GM19193 (cell line): ENCODE results near the gene IL31.

Experiments
- POLR2A ChIP-seq: IDR thresholded peaks from 4 replicates; pipeline ENCODE4 v1.6.1; 2011; ENCODE audit not compliant: insufficient read depth, insufficient read length; ENCODE audit errors: extremely low read depth

The IL31 gene

DNA sequence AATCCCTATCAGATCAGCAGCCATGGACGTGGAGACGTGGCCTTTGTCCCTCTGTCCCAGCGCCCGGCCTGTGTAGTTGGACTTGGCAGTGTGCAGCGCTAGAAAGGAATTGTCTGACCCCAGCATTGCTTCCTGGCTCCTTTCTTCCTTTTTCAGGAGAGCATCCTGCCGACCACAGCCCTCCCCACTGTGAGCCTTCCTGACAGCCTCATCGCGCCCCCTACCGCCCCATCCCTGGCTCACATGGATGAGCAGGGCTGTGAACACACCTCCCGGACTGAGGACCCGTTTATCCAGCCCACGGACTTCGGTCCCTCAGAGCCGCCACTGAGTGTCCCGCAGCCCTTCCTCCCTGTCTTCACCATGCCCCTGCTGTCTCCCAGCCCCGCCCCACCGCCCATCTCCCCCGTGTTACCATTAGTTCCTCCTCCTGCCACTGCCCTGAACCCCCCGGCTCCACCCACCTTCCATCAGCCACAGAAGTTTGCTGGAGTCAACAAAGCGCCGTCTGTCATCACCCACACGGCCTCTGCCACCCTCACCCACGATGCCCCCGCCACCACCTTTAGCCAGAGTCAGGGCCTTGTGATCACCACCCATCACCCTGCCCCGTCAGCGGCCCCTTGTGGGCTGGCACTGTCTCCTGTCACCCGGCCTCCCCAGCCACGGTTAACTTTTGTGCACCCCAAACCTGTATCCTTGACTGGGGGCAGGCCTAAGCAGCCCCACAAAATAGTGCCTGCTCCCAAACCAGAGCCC, 40.6 kb downstream of the IL31 start:
- no peak for TF ChIP-seq POLR2A

DNA sequence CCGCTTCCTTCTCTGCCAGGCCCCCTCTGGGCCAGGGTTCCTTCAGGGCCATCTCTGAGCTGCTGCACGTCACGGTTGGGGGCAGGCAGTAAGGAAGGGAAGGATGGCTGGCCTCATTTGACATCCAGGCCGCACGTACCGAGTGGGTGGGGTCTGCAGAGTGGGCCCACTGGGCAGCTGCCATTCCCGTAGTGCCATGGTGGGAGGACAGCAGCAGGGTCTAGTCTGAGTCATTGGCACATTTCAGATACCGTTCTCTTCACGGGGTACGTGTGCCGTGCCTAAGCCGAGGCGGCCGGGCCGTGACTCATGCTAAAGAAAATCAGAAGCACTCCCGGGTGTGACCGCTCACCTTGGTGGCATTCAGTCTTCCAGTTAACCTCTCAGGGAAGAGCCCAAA, 43.9 kb downstream of the IL31 start:
- TF ChIP-seq POLR2A, result no peak

DNA sequence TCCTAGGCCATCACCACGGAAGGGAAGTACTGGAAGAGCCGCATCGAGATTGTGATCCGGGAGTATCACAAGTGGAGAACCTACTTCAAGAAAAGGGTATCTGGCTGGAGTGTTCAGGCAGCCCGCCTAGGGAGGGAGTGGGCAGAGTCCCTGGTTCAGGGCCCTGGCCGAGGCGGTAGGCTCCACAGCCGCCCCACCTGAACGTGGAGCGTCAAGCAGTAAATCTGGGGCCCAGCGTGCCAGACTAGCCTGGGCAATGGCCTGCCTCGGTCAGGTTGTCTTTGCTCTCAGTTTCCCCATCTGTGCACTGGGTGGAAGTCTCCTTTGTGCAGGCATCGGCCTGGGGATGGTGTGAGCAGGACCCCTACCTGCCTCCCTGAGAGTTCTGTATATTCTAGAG, 44.9 kb downstream of the IL31 start:
- no peak for TF ChIP-seq POLR2A

DNA sequence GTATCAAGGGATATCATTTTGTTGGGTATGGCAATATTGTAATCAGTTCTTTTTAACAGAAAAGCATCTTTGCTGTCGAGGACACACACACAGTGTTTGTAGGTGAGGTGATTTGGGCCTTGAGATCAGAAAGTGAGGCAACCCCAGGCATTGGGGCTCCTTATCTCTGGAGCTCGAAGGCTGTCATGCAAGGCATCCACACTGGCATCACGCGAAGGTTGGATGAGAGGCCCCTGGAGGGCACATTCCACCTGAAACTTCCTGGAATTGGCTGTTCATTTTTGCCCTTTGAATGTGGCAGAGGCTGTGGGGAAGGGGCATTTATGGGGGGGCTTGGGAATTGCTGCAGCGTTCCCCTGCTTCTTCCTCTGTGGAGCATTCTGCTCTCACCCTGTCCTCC, 45.5 kb downstream of the IL31 start:
- TF ChIP-seq POLR2A, result no peak

DNA sequence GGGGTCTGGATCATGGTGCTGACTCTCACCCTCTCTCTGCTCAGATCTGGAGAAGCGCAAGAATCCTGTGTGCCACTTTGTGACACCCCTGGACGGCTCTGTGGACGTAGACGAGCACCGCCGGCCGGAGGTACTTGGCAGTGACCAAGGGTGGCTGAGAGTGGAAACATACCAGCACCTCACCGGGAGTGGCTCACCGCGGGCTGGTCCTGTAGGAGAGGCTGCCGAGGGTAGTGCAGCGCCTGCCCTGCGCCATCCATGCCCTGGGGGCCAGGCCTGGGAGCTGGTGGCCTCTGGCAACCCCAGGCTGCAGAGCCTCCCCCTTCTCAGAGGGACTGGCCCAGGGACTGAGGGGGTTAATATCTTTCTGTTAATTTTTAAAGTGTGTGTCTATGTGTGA, 46.2 kb downstream of the IL31 start:
- TF ChIP-seq POLR2A, result no peak

DNA sequence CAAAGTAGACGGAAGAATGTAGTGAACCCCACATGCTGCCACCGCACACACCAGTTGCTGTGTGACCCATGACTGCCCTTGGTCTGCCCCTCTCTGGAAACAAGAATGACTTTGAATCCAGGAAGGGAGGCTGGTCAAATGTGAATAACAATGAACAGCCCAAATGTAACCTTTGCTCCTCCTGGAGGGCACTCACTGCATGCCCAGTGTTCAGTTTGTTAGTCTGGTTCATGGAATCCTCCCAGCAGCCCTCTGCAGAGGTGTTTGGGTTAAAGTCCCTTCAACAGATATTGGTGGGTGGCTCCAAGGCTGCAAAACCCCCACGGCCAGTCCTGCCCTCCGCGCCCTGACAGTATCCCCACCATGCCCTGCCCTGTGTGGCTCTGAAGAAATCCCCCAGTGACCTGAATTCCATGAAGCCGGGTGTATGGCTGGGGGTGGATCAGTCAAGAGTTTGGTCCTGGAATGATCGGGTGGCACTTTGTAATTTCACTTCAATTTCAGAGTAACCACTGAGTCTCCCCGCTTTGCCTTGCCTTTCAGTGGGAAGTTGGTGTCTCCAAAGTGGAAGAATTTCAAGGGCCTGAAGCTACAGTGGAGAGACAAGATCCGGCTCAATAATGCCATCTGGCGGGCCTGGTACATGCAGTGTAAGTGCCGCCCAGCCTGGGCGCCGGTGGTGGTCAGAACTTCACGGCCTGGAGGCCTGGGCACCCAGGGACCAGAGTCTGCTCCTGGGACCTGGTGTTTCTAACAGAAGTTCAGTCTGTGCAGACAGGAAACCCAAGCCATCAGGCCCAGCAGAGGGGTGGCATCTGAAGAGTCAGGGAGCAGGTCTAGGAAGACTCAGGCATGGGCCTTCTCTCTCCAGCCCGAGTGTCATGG, 47.1 kb downstream of the IL31 start:
- no peak for TF ChIP-seq POLR2A

DNA sequence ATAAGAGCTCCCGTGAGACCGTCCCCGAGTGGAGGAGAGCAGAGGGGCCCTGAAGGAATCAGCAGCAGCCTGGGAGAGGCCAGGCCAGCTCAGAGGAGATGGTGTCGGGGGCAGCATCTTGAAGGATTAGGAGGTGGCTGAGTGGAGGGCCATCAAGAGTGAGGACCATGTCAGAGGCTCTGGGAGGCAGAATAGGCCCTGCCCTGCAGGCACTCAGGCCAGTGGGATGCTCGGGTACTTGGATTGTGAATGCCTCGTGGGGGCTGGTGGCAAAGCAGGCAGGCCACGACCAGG, 47.7 kb downstream of the IL31 start:
- no peak for TF ChIP-seq POLR2A

DNA sequence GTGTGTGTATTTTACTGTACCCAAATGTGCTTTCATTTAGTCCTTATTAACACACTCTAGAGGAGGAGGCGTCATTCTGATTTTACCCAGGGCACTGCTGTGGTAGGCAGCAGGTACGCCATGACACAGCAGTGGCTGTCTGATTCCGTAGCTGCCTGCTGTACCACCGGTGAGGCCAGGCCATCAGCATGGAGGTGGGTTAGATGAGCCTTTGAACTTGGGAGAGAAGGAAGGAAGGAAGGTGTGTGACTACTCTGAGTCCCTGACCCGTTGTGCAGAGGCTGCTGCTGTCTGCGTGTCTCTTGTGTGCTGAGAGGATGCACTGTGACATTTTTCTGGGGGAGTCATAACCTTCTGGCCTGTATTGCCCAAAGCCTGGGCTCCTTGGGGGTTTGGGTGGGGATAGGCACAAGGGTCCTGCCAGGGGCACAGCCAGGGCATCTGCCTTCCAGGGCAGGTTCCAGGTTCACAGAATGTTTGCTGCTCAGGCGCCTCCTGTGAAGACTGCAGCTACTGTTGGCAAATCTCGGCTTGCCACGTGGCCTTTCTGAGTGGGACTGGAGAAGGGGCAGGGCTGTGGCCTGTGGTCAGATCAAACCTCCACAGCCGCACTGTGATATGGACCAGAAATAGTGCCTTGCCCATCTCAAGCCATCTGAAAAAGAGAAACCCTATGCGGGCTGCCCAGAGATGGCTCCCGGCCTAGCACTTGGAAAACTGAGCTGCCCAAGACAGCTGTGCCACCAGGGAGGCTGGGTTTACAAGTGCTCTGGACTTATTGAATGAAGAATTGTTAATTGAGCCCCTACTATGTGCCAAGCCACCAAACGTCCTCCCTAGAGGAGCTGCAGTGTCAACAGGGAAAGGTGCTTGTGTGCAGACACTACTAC, 48.3 kb downstream of the IL31 start:
- TF ChIP-seq POLR2A, result no peak

DNA sequence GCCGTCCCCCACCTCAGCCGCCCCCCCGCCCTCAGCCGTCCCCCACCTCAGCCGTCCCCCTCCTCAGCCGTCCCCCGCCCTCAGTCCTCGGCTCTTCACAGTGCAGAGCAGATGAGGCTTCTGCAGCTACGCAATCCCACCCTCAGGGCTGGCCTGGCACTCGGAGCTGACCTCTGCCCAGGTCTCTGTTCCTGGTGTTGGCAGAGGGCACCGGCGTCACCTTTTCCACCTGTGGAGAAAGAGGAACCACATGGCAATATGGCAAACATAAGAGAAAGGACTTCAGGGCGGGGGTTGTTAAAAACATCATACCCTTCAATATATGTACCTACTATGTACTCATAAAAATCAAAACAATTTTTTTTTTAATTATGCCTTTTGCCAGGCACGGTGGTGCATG, 49.7 kb downstream of the IL31 start:
- no peak for TF ChIP-seq POLR2A

DNA sequence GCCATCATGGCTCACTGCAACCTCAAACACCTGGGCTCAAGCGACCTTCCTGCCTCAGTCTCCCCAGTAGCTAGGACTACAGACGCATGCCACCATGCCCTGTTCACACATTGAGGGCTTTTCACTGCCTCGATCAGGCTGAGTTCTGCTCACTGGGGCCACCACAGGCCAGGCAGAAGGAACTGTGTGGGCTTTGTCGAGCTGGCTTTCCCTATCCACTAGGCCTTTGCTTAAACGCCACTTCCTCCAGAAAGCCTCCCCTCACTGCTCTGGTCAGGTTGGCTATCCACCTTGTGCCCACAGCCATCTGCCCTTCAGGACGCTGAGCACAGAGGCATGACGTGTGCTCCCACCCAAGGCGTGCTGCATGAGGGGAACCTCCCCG, 50.3 kb downstream of the IL31 start:
- TF ChIP-seq POLR2A, result no peak

DNA sequence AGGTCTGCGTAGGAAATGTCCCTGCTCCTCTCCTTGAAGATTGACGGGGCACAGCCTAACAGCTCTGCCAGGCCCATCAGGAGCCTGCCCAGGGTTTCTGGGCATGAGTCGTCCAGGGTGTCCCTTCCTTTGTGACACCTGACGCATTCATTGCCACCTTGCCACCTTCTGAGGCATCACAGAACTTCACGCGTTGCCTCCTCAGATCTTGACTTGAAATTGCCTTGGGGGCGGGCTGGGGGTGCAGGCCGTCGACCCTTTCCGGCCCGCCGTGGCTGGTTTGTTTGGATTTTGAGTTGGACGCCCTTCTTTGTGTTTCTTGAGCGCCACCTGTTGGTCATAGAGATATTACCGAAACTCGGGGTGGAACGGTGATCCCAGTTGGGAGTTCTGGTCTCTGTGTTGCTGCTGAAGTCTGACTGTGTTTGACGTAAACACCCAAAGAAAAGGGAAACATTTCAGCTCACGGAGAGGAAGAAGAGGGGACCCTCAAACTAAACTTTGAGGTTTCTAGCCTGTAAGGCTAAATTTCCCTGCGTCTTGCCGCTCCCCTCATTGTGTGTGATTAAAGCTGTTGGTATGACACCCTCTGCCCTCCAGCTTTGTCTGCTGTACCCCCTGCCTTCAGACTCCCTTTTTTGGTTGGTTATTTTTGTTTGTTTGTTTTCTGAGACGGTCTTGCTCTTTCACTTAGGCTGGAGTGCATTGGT, 50.8 kb downstream of the IL31 start:
- no peak for TF ChIP-seq POLR2A
